Measurements from ENCODE around the gene LMTK3.

Gene LMTK3

DNA sequence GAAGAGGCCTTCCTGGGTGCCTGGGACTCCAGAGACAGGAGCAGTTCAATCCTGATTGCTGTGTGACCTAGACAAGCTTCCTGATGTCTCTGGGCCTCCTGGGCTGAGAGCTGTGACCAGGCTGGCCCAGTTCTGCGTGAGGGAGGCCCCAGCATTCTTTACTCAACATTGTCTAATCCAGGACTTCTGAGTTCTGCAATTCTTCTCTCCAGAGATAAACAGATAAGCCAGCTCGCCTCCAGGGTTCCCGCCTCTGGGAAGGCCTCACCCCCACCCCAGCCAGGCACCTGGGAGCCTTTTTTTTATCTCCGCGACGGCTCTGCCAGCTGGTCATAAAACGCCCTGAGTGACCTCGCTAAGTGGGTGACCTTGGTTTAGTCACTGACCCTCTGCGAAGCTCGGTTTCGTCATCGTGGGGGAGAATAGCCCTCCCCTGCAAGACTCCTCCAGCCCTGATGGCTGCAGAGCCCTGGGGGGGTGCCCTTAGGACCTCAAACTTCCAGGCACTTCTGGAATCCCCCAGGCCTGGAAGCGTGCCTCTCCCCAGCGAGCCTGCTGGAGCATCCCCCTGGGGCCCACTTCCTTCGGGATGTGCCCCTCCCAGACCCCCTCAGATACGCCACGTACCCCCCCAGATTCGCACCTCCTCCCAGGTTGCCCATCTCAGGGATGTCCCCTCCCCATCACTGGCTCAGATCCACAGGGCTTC lies 42.2 kb upstream of the LMTK3 start:
- H3K27ac ChIP-seq, result peak overlapping the region; percentile 65
- TF ChIP-seq, protein P1, sequence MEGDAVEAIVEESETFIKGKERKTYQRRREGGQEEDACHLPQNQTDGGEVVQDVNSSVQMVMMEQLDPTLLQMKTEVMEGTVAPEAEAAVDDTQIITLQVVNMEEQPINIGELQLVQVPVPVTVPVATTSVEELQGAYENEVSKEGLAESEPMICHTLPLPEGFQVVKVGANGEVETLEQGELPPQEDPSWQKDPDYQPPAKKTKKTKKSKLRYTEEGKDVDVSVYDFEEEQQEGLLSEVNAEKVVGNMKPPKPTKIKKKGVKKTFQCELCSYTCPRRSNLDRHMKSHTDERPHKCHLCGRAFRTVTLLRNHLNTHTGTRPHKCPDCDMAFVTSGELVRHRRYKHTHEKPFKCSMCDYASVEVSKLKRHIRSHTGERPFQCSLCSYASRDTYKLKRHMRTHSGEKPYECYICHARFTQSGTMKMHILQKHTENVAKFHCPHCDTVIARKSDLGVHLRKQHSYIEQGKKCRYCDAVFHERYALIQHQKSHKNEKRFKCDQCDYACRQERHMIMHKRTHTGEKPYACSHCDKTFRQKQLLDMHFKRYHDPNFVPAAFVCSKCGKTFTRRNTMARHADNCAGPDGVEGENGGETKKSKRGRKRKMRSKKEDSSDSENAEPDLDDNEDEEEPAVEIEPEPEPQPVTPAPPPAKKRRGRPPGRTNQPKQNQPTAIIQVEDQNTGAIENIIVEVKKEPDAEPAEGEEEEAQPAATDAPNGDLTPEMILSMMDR (conservative IDR thresholded peaks at IDR 0.05), result no peak
- TF ChIP-seq ZFX (IDR thresholded peaks at IDR 0.05), result no peak

GRCh38 chr19:48552406-48553322 lies 41.0 kb upstream of the LMTK3 start:
- peak overlapping the region; percentile 65 for H3K27ac ChIP-seq
- no peak for TF ChIP-seq ZFX (IDR thresholded peaks at IDR 0.05)
- TF ChIP-seq, protein P1 (conservative IDR thresholded peaks at IDR 0.05), result no peak

- TF ChIP-seq, protein P1 (conservative IDR thresholded peaks at IDR 0.05), result no peak
- no peak for TF ChIP-seq ZFX (IDR thresholded peaks at IDR 0.05)
- H3K27ac ChIP-seq, result peak within 1 kb of the TSS; percentile 65
Measured at GRCh38 chr19:48551437-48552302, 40.0 kb upstream of the LMTK3 start, which contains the start of gene SULT2B1. SULT2B1 (plus strand) TSS chr19:48552172; CDS start chr19:48552253, 81 bp downstream.

GRCh38 chr19:48549380-48549779 lies 37.7 kb upstream of the LMTK3 start:
- no peak for TF ChIP-seq ZFX (IDR thresholded peaks at IDR 0.05)
- TF ChIP-seq, protein P1 (conservative IDR thresholded peaks at IDR 0.05), result no peak

GRCh38 chr19:48548253-48548911 lies 36.7 kb upstream of the LMTK3 start:
- no peak overlapping the region for H3K27ac ChIP-seq
- TF ChIP-seq, protein P1 (conservative IDR thresholded peaks at IDR 0.05), result no peak
- TF ChIP-seq ZFX (IDR thresholded peaks at IDR 0.05), result no peak

More at GRCh38 chr19:48549380-48549779, 37.7 kb upstream of the LMTK3 start:
- H3K27ac ChIP-seq, result no peak overlapping the region

DNA sequence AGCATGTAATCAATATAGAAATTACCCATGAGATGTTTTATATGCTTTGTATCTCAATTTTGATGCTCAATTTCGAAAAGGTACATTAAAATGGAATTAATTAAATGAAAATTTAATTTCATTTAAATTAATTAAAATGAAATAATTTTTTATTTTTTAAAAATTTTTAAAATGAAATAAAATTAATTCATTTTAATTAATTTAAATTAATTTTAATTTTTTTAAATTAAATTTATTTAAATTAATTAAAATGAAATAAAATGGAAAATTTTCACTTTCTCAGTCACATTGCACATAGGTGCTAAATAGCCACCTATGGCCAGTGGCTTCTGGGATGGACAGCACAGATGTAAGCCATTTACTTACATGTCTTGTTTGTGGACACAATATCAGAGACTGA lies 36.1 kb upstream of the LMTK3 start:
- H3K27ac ChIP-seq, result no peak overlapping the region
- TF ChIP-seq ZFX (IDR thresholded peaks at IDR 0.05), result no peak
- TF ChIP-seq, protein P1 (conservative IDR thresholded peaks at IDR 0.05), result no peak

All from C4-2B (cell line).